GM23248 (cell line): Measurements from ENCODE around the gene LRPAP1. TPM values are rescaled to one million over a fixed set of nuclear protein-coding genes. Genes with fewer than 3 reads are reported as not detected.

ENCODE experiments used
- DNase-seq: peaks from one replicate; pipeline ENCODE4 v3.0.0-alpha.2; 2015
- H2AFZ ChIP-seq: fragments of 200-600 bp; sonication (generic); 2 replicates; pipeline ENCODE4 v1.6.1; 2016; ENCODE audit warnings: antibody characterized with exemption
- H3F3A ChIP-seq: fragments of 200-600 bp; sonication (generic); 2 replicates; pipeline ENCODE4 v1.6.1; 2016; ENCODE audit warnings: mild to moderate bottlenecking, antibody characterized with exemption, mixed run types; ENCODE audit not compliant: insufficient read depth
- H3K27ac ChIP-seq: fragments of 200-600 bp; sonication (generic); 2 replicates; pipeline ENCODE4 v1.5.1; 2016; ENCODE audit warnings: mild to moderate bottlenecking
- H3K27me3 ChIP-seq: fragments of 200-600 bp; sonication (generic); replicated peaks from 2 replicates; pipeline ENCODE4 v1.6.1; 2016; ENCODE audit warnings: mild to moderate bottlenecking; ENCODE audit not compliant: insufficient read depth
- H3K36me3 ChIP-seq: fragments of 200-600 bp; sonication (generic); 2 replicates; pipeline ENCODE4 v1.6.1; 2016; ENCODE audit warnings: low read depth, mild to moderate bottlenecking
- H3K4me1 ChIP-seq: fragments of 200-600 bp; sonication (generic); 2 replicates; pipeline ENCODE4 v1.6.1; 2016; ENCODE audit warnings: mild to moderate bottlenecking; ENCODE audit not compliant: insufficient read depth
- H3K4me2 ChIP-seq: fragments of 200-600 bp; sonication (generic); one replicate; pipeline ENCODE4 v1.6.1; 2016; ENCODE audit warnings: mild to moderate bottlenecking; ENCODE audit not compliant: unreplicated experiment
- H3K4me3 ChIP-seq: fragments of 200-600 bp; sonication (generic); 2 replicates; pipeline ENCODE4 v1.5.1; 2016; ENCODE audit warnings: mild to moderate bottlenecking
- H3K79me2 ChIP-seq: fragments of 200-600 bp; sonication (generic); 2 replicates; pipeline ENCODE4 v1.6.1; 2016; ENCODE audit warnings: mild to moderate bottlenecking; ENCODE audit not compliant: insufficient read depth
- H3K9ac ChIP-seq: fragments of 200-600 bp; sonication (generic); 2 replicates; pipeline ENCODE4 v1.6.1; 2016; ENCODE audit warnings: mild to moderate bottlenecking
- H3K9me2 ChIP-seq: fragments of 200-600 bp; sonication (generic); 2 replicates; pipeline ENCODE4 v1.6.1; 2016; ENCODE audit warnings: mixed run types, mild to moderate bottlenecking, moderate library complexity; ENCODE audit not compliant: insufficient read depth
- H3K9me3 ChIP-seq: fragments of 200-600 bp; sonication (generic); one replicate; pipeline ENCODE4 v1.6.1; 2017; ENCODE audit warnings: low read depth
- H4K20me1 ChIP-seq: fragments of 200-600 bp; sonication (generic); 2 replicates; pipeline ENCODE4 v1.6.0; 2016; ENCODE audit not compliant: insufficient read depth
- EZH2 ChIP-seq: fragments of 200-600 bp; sonication (generic); IDR thresholded peaks from 2 replicates; pipeline ENCODE4 v1.6.1; 2018; ENCODE audit warnings: antibody characterized with exemption, mild to moderate bottlenecking; ENCODE audit not compliant: insufficient read depth, poor library complexity, severe bottlenecking
- EZH2phosphoT487 ChIP-seq: fragments of 200-600 bp; sonication (generic); IDR thresholded peaks from 2 replicates; pipeline ENCODE4 v1.6.1; 2018; ENCODE audit warnings: antibody characterized with exemption, moderate library complexity, mild to moderate bottlenecking, low read depth; ENCODE audit not compliant: insufficient read depth
- WGBS, 2 experiments: methylation state at CpG; one replicate each; pipeline ENCODE4 v1.1.6; 2015 to 2017; ENCODE audit warnings: low lambda C conversion rate in 2 of 2, low coverage in 1 of 2; ENCODE audit errors: missing lambda C conversion rate in 2 of 2; 5-methylcytosine and 5-hydroxymethylcytosine counted together
- in situ Hi-C: fragments of 300-500 bp; cut with MboI; formaldehyde crosslinking; loops from 2 replicates; pipeline ENCODE4 v1.15.0; 2020
- polyA plus RNA-seq: library from polyadenylated mRNA; unstranded; fragments of >200 nt; fragmentation: Nextera tagmentation; extraction: Ambion mirVana; gene quantifications from 2 replicates; pipeline ENCODE4 v1.2.1, GENCODE V29; 2016
- total RNA-seq: library from RNA; depleted of rRNA; stranded (reverse); fragments of >200 nt; shearing (Covaris generic); gene quantifications from 2 replicates; pipeline ENCODE4 v1.2.3, GENCODE V29; 2014

LRPAP1 gene
- total and polyA plus RNA-seq, 2 experiments from 2014 or later, result 237 to 338 TPM

DNA sequence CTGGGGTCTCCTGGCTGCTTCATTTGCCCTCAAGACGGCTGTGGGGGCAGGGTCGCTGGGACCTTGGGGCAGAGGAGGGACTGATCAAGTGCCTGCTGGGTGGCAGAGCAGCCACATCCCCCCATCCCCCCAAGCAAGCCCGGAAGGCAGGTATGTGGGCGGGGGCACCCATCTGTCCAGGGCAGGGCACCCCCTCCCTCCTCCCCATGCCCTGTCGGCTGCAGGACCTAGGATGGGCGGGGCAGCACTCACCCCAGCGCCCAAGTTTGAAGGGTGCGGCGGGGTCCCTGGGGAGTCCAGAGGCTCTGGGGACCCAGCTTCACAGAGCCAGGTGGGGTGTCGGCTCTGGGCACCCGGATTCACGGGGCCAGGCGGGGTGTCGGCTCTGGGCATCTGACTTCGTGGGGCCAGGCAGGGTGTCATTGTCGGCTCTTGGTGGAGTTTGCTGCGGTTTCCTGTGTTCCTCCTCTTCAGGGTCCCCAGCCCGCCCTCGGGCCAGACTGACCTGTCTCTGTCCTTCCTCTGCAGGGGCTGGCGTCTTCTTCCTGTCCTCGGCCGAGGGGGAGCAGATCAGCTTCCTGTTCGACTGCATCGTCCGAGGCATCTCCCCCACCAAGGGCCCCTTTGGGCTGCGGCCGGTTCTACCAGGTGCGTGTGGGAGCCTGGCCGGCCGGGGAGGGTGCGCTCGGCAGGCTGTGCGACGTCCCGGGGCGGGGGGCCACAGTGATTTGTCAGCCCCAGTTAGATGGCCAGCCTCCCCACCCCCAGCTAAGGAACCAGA lies 47.0 kb downstream of the LRPAP1 start:
- no peaks in the 10 kb centered on the region for H3K9me3 ChIP-seq
- TF ChIP-seq EZH2 (no peak), EZH2phosphoT487 (no peak)
- WGBS, 2 experiments, result 54 to 68% methylated on average over 27 to 30 of the region's 36 CpGs
- DNase-seq, result no peak
- no peak overlapping the region for H3K27ac ChIP-seq
- no peaks in the 10 kb centered on the region for H4K20me1 ChIP-seq
- H3K4me1 ChIP-seq, result peaks cover 19% of the 10 kb centered on the region
- H3K4me3 ChIP-seq, result no peak overlapping the region
- no peaks in the 10 kb centered on the region for H3K27me3 ChIP-seq
- no peak overlapping the region for H3K4me2 ChIP-seq
- no peaks in the 10 kb centered on the region for H3K79me2 ChIP-seq
- H3K9ac ChIP-seq, result no peak overlapping the region
- H3F3A ChIP-seq, result no peaks in the 10 kb centered on the region
- no peak overlapping the region for H2AFZ ChIP-seq
- H3K9me2 ChIP-seq, result no peaks in the 10 kb centered on the region
- H3K36me3 ChIP-seq, result no peaks in the 10 kb centered on the region
- in situ Hi-C loops, result no loop called here

DNA sequence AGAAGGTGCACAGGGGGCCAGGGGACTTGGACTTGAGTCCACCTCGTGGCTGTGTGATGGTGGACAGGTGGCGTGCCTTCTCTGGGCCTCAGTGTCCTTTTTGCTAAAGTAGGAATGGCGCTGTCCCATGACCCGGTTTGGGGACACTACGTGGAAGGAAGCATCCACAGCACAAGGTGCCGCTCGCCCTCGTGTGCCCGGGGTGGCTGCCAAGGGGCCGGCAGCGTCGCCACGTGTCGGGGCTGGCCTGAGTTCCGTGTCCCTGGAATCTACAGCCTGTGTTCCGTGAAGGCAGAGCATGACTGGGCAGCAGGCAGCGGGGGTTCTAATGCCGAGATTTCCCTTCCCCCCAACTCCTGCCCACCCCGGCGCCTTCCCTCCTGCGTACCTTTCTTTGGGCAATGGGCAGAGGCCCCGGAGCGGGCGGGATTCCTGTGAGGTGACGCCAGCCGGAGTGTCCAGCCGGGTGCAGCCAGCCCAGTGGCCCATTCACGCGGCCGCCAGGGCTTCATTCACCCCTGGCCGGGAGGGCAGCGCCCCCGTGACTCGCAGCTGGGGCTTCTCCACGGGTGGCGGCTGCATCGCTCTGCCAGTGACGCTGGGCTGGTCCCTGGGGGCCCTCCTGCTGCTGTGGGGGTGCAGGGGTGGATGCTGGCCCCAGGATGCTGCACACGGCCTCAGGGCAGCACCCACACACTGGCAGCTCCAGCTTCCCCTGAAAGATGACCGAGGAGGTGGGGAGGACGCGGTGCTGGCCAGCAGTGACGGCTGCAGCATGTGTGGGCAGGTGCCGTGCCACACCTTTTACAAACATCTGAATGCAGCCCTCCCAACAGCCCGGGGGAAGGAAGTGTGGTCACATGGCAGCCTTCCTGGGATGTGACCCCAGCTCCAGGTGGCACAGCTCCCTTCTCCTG lies 47.9 kb downstream of the LRPAP1 start:
- peaks cover 19% of the 10 kb centered on the region for H3K4me1 ChIP-seq
- H4K20me1 ChIP-seq, result no peaks in the 10 kb centered on the region
- no peaks in the 10 kb centered on the region for H3K9me3 ChIP-seq
- H3K36me3 ChIP-seq, result no peaks in the 10 kb centered on the region
- peak; percentile 73 for DNase-seq
- peak overlapping the region; percentile 62 for H3K4me2 ChIP-seq
- H3K27me3 ChIP-seq, result no peaks in the 10 kb centered on the region
- no peak overlapping the region for H3K4me3 ChIP-seq
- peak overlapping the region; percentile 61; the same call in 1 of the 2 replicates for H3K9ac ChIP-seq
- H3K9me2 ChIP-seq, result no peaks in the 10 kb centered on the region
- in situ Hi-C loops, result no loop called here
- 22 to 28% methylated on average over 42 to 43 of the region's 45 CpGs for WGBS, 2 experiments
- TF ChIP-seq EZH2, result no peak
- TF ChIP-seq EZH2phosphoT487, result no peak
- no peak overlapping the region for H2AFZ ChIP-seq
- H3K79me2 ChIP-seq, result no peaks in the 10 kb centered on the region
- peak overlapping the region; percentile 43 for H3K27ac ChIP-seq
- no peaks in the 10 kb centered on the region for H3F3A ChIP-seq

- 5 to 7% methylated on average over 22 to 23 of the region's 23 CpGs for WGBS, 2 experiments
- in situ Hi-C loops, result no loop called here
- TF ChIP-seq EZH2phosphoT487, result no peak
- TF ChIP-seq EZH2, result no peak
- H3K4me2 ChIP-seq, result peak overlapping the region; percentile 62
- H3K27ac ChIP-seq, result peak overlapping the region; percentile 43
- peak; percentile 89 for DNase-seq
- no peaks in the 10 kb centered on the region for H3K9me2 ChIP-seq
- no peaks in the 10 kb centered on the region for H3K27me3 ChIP-seq
- peaks cover 19% of the 10 kb centered on the region for H3K4me1 ChIP-seq
- H3K9me3 ChIP-seq, result no peaks in the 10 kb centered on the region
- H3K9ac ChIP-seq, result peak overlapping the region; percentile 61; the same call in 1 of the 2 replicates
- no peaks in the 10 kb centered on the region for H3F3A ChIP-seq
- H3K36me3 ChIP-seq, result no peaks in the 10 kb centered on the region
- H2AFZ ChIP-seq, result no peak overlapping the region
- no peak overlapping the region for H3K4me3 ChIP-seq
- H3K79me2 ChIP-seq, result no peaks in the 10 kb centered on the region
- no peaks in the 10 kb centered on the region for H4K20me1 ChIP-seq
These were observed 48.7 kb downstream of the LRPAP1 start for GRCh38 chr4:3483471-3483921.

DNA sequence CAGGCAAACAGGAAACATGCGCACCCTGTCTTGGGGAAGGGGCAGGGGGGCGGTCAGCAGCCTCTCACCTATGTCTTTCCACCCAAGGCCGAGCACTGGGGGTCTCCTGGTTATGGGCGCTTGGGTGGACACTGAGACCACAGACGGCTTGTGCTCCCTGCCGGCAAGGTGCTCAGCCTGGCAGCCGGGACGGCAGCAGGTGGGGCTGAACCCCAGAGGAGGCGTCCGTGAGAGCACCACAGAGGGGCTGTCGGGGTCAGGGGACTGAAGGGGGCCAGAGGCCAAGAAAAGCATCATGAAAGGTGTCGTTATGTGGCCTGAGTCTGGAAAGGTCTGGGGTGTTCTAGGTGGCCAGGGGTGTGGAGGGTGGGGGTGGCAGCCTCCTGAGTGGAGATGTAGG lies 49.5 kb downstream of the LRPAP1 start:
- no peak overlapping the region for H3K9ac ChIP-seq
- no peaks in the 10 kb centered on the region for H3F3A ChIP-seq
- peaks cover 19% of the 10 kb centered on the region for H3K4me1 ChIP-seq
- WGBS, 2 experiments, result 89 to 91% methylated on average over 10 to 12 of the region's 12 CpGs
- H3K4me2 ChIP-seq, result no peak overlapping the region
- no peaks in the 10 kb centered on the region for H4K20me1 ChIP-seq
- H3K36me3 ChIP-seq, result no peaks in the 10 kb centered on the region
- no peaks in the 10 kb centered on the region for H3K9me2 ChIP-seq
- no peaks in the 10 kb centered on the region for H3K79me2 ChIP-seq
- no peak for TF ChIP-seq EZH2phosphoT487
- no peak for TF ChIP-seq EZH2
- H3K9me3 ChIP-seq, result no peaks in the 10 kb centered on the region
- no peaks in the 10 kb centered on the region for H3K27me3 ChIP-seq
- no peak for DNase-seq
- no peak overlapping the region for H2AFZ ChIP-seq
- no peak overlapping the region for H3K27ac ChIP-seq
- H3K4me3 ChIP-seq, result no peak overlapping the region
- in situ Hi-C loops, result no loop called here
